Natural killer cell treated with Interleukin-12 subunit alpha and Interleukin-12 subunit beta and Interleukin-15 and Interleukin-18, amount 100 ng/mL, for 72 hours (primary cell): ENCODE results near the gene RPSA. TPM values are rescaled to one million over a fixed set of nuclear protein-coding genes. Genes with fewer than 3 reads are reported as not detected.
A peak's percentile ranks its signal among the peaks of the same experiment; 100 is the strongest.
"Not testable (repeated sequence)": the region's sequence is repeated elsewhere in the genome, so short reads cannot be mapped to it uniquely, and the experiment has no call there.

Experiments
- ATAC-seq, 2 donors: fragments of 150-1000 bp; cut with Tn5 transposase in 1 of 2; sonication (Bioruptor Pico), chemical (Tn5 transposase) in 1 of 2; 2 replicates each; pipeline ENCODE4 v1.10.0; 2021
- DNase-seq: peaks from one replicate; pipeline ENCODE4 v3.0.0; 2022; ENCODE audit warnings: low spot score
- H3K27ac Mint-ChIP-seq, 2 donors: 1 replicate in 1 of 2; 2 replicates in 1 of 2; pipeline ENCODE4 v1.8.0; 2022; ENCODE audit warnings: mixed read lengths in 2 of 2, mild to moderate bottlenecking in 1 of 2, moderate library complexity in 1 of 2
- H3K27me3 Mint-ChIP-seq, 2 donors: 1 replicate in 1 of 2; 2 replicates in 1 of 2; pipeline ENCODE4 v1.8.0; 2022; ENCODE audit warnings: mixed read lengths in 2 of 2
- H3K36me3 Mint-ChIP-seq: one replicate; pipeline ENCODE4 v1.8.0; 2022; ENCODE audit warnings: mixed read lengths
- H3K4me1 Mint-ChIP-seq, 2 donors: 1 replicate in 1 of 2; 2 replicates in 1 of 2; pipeline ENCODE4 v1.8.0; 2022; ENCODE audit warnings: low read depth in 2 of 2, mixed read lengths in 2 of 2, mild to moderate bottlenecking in 1 of 2
- H3K4me3 Mint-ChIP-seq: one replicate; pipeline ENCODE4 v1.8.0; 2022; ENCODE audit warnings: mixed read lengths
- H3K9me3 Mint-ChIP-seq: 2 replicates; pipeline ENCODE4 v1.8.0; 2022; ENCODE audit warnings: mixed read lengths
- total RNA-seq, 2 donors: library from RNA; stranded (reverse); gene quantifications; one replicate each; pipeline ENCODE4 v1.2.3, GENCODE V29; 2022

RPSA gene
- total RNA-seq, 2 donors from 2014 or later: 1,441 to 1,468 TPM

GRCh38 chr3:39404943-39405686, 1.4 kb upstream of the RPSA start:
- Mint-ChIP-seq H3K4me3 (no peak overlapping the region), H3K9me3 (no peaks in the 10 kb centered on the region), H3K36me3 (peaks cover 15% of the 10 kb centered on the region), H3K4me1 (peaks cover 23 to 34% of the 10 kb centered on the region in 2 donors), H3K27me3 (no peaks in the 10 kb centered on the region), H3K27ac (peak overlapping the region; percentile 94 to 97)
- ATAC-seq: no peak
- peak; percentile 5 for DNase-seq

- Mint-ChIP-seq H3K36me3 (peaks cover 20% of the 10 kb centered on the region), H3K4me1 (peaks cover 27 to 39% of the 10 kb centered on the region in 2 donors), H3K27ac (peak overlapping the region; percentile 94 to 97), H3K9me3 (no peaks in the 10 kb centered on the region), H3K27me3 (no peaks in the 10 kb centered on the region), H3K4me3 (peak overlapping the region; percentile 87)
- ATAC-seq: no peak
- DNase-seq: peak; percentile 10
These were observed 693 bp upstream of the RPSA start for GRCh38 chr3:39405687-39406367.

DNA sequence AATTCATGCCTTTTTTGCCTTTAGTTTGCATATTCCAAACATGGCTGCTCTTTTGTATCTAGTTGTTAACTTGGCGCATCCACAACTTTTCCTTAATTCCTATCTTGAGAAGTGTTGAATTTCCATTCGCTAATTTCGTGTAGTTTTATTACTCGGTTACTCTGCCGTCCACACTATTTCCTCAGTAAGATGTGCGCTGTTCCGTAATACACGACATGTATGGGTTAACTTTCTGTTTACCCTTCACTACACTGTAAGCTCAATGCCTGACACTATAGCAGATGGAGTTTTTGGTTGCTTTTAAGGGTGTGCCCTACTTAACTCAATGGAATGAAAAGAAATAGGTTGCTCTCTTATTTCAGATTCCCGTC, 724 bp downstream of the RPSA start:
- peak overlapping the region; percentile 87 for H3K4me3 Mint-ChIP-seq
- DNase-seq (no peak), ATAC-seq (no peak)
- H3K27ac Mint-ChIP-seq: peak overlapping the region; percentile 94 to 97
- no peaks in the 10 kb centered on the region for H3K27me3 Mint-ChIP-seq
- peaks cover 30% of the 10 kb centered on the region for H3K36me3 Mint-ChIP-seq
- no peaks in the 10 kb centered on the region for H3K9me3 Mint-ChIP-seq
- H3K4me1 Mint-ChIP-seq: peaks cover 35 to 48% of the 10 kb centered on the region in 2 donors

DNA sequence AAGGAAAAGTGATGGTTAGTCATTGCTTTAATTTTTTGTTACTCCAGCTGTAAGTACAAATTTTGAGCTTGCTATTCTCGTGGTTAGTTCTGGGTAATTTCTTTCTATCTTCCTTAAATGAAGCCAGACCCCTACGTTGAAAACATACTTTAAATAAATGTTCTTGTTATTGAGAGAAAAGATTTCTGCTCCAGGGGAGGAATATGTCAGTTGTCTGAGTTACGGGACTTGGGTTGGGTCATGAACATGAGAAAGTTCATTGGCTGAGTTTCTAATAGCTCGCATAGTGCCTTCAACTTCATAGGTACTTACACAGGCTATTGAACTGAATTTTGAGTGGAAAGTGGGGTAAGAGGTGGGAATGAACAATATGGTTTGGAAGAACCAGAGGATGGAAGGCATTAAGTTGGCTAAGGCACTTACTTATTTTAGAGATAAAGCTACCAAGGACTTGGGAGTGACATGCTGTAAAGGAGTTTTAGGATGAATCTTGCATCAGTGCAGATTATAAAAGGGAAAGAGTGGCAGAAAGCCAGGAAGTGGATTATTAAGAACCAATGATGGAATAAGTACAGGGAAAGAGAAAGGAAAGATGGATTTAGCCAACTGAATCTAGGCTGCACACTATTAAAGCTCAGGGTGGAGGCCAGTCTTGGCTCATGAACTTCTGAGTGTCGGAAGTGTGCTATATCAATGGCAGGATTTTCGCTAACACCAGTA, 1.4 kb downstream of the RPSA start:
- DNase-seq: no peak
- H3K36me3 Mint-ChIP-seq: peaks cover 37% of the 10 kb centered on the region
- peaks cover 40 to 53% of the 10 kb centered on the region in 2 donors for H3K4me1 Mint-ChIP-seq
- H3K27ac Mint-ChIP-seq: peak overlapping the region; percentile 94 to 97
- H3K4me3 Mint-ChIP-seq: peak overlapping the region; percentile 87
- no peaks in the 10 kb centered on the region for H3K27me3 Mint-ChIP-seq
- no peak for ATAC-seq
- H3K9me3 Mint-ChIP-seq: no peaks in the 10 kb centered on the region

- Mint-ChIP-seq H3K9me3 (no peaks in the 10 kb centered on the region), H3K4me1 (peaks cover 40 to 54% of the 10 kb centered on the region in 2 donors), H3K4me3 (peak overlapping the region; percentile 87), H3K27me3 (no peaks in the 10 kb centered on the region), H3K36me3 (peaks cover 37% of the 10 kb centered on the region), H3K27ac (peak overlapping the region; percentile 94 to 97)
- DNase-seq (peak; percentile 23), ATAC-seq (no peak)
These were observed 2.2 kb downstream of the RPSA start for GRCh38 chr3:39408493-39409372.

- Mint-ChIP-seq H3K27ac (peak overlapping the region; percentile 54 to 97), H3K4me3 (peak overlapping the region; percentile 87), H3K9me3 (no peaks in the 10 kb centered on the region), H3K27me3 (no peaks in the 10 kb centered on the region), H3K36me3 (peaks cover 39% of the 10 kb centered on the region), H3K4me1 (peaks cover 41 to 54% of the 10 kb centered on the region in 2 donors)
- DNase-seq (peak; percentile 12), ATAC-seq (no peak)
These were observed 3.1 kb downstream of the RPSA start for GRCh38 chr3:39409514-39410136.

- Mint-ChIP-seq H3K4me3 (no peak overlapping the region), H3K27ac (peak overlapping the region; percentile 68 to 97), H3K36me3 (peaks cover 43% of the 10 kb centered on the region), H3K27me3 (no peaks in the 10 kb centered on the region), H3K9me3 (no peaks in the 10 kb centered on the region), H3K4me1 (peaks cover 44 to 54% of the 10 kb centered on the region in 2 donors)
- no peak for DNase-seq
- no peak for ATAC-seq
These were observed 4.4 kb downstream of the RPSA start for GRCh38 chr3:39410893-39411292.

DNA sequence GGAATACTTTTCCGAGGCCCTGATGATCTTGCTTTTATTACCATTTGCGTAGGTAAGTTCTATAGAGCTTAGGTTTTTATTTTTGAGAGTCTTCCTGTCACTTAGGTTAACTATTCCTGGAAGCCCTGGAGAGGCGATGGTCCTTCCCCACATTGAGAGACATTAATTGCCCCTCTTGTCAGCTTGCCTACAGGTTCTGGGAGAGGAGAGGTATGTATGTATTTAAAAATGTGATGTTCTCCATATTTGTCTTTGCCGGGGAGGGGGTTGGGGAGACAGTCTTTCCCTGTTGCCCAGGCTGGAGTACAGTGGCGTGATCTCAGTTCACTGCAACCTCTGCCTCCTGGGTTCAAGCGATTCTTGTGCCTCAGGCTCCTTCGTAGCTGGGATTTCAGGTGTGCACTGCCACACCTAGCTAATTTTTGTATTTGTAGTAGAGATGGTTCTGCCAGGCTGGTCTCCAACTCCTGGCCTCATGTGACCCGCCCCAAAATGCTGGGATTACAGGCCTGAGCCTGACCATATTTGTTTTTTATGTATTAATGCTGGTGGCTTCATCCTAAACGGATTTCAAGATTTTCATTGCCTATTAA, 6.2 kb downstream of the RPSA start:
- Mint-ChIP-seq H3K27ac (peak overlapping the region in 1 of 2 donors; percentile 97), H3K4me1 (peaks cover 34 to 39% of the 10 kb centered on the region in 2 donors), H3K36me3 (peaks cover 35% of the 10 kb centered on the region), H3K9me3 (no peaks in the 10 kb centered on the region), H3K4me3 (no peak overlapping the region), H3K27me3 (peaks cover 0 to under 1% of the 10 kb centered on the region in 2 donors)
- ATAC-seq (no peak), DNase-seq (peak; percentile 38)

GRCh38 chr3:39413691-39414420, 7.3 kb downstream of the RPSA start:
- DNase-seq (no peak), ATAC-seq (no peak)
- H3K4me1 Mint-ChIP-seq: peaks cover 31 to 32% of the 10 kb centered on the region in 2 donors
- peaks cover 0 to 4% of the 10 kb centered on the region in 2 donors for H3K27me3 Mint-ChIP-seq
- no peaks in the 10 kb centered on the region for H3K9me3 Mint-ChIP-seq
- no peak overlapping the region for H3K4me3 Mint-ChIP-seq
- H3K36me3 Mint-ChIP-seq: peaks cover 29% of the 10 kb centered on the region
- no peak overlapping the region for H3K27ac Mint-ChIP-seq

GRCh38 chr3:39414421-39414907, 7.9 kb downstream of the RPSA start:
- peak overlapping the region in 1 of 2 donors; percentile 34 for H3K27ac Mint-ChIP-seq
- peaks cover 29% of the 10 kb centered on the region for H3K36me3 Mint-ChIP-seq
- peak in 1 of 2 donors; percentile 25 for ATAC-seq

DNA sequence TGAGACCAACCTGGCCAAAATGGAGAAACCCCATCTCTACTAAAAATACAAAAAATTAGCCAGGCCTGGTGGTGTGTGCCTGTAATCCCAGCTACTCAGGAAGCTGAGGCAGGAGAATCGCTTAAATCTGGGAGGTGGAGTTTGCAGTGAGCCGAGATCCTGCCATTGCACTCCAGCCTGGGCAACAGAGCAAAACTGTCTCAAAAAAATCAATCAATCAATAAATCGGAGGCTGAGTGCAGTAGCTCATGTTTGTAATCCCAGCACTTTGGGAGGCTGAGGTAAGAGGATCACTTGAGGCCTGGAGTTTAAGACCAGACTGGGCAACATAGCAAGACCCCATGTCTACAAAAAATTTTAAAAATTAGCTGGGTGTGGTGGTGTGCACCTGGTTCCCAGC, 8.8 kb downstream of the RPSA start:
- peaks cover 26% of the 10 kb centered on the region for H3K36me3 Mint-ChIP-seq
- not testable (repeated sequence) for H3K9me3 Mint-ChIP-seq, H3K4me3 Mint-ChIP-seq, DNase-seq, ATAC-seq, H3K27me3 Mint-ChIP-seq
- H3K27ac Mint-ChIP-seq: peak overlapping the region in 1 of 2 donors; percentile 34
- H3K4me1 Mint-ChIP-seq: peaks cover 18 to 24% of the 10 kb centered on the region in 2 donors

More at GRCh38 chr3:39414421-39414907, 7.9 kb downstream of the RPSA start:
- H3K27me3 Mint-ChIP-seq: peaks cover 0 to 4% of the 10 kb centered on the region in 2 donors
- H3K9me3 Mint-ChIP-seq: no peaks in the 10 kb centered on the region
- H3K4me3 Mint-ChIP-seq: no peak overlapping the region
- DNase-seq: no peak
- H3K4me1 Mint-ChIP-seq: peaks cover 27 to 29% of the 10 kb centered on the region in 2 donors

DNA sequence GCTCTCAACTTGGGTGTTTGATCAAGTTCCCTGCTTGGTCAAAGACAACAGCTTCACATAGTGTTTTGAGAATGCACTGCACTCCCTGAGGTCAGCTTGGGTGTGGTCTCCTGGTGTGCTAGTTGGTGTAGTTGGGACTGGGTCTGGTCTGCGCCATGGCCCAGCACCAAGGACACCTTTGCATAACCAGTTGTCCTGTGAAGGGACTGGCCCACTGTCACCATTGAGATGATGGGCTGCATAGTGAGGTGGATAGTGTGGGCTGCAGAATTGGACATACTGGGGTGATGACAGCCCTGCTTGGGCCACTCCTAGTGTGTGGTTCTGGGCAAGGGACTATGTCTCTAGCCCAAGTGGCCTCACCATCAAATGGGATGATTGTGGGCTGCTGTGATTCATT, 9.5 kb downstream of the RPSA start:
- peak overlapping the region in 1 of 2 donors; percentile 34 for H3K27ac Mint-ChIP-seq
- H3K4me3 Mint-ChIP-seq: no peak overlapping the region
- ATAC-seq: peak; percentile 52 to 66
- peaks cover 21% of the 10 kb centered on the region for H3K36me3 Mint-ChIP-seq
- no peak for DNase-seq
- no peaks in the 10 kb centered on the region for H3K9me3 Mint-ChIP-seq
- peaks cover 14 to 20% of the 10 kb centered on the region in 2 donors for H3K4me1 Mint-ChIP-seq
- H3K27me3 Mint-ChIP-seq: peaks cover 0 to 4% of the 10 kb centered on the region in 2 donors
